Lung microvascular endothelial cell (primary cell): ENCODE data around the gene TMEM255B. TPM values are rescaled to one million over a fixed set of nuclear protein-coding genes. Genes with fewer than 3 reads are reported as not detected.
"Not testable (repeated sequence)": the region's sequence is repeated elsewhere in the genome, so short reads cannot be mapped to it uniquely, and the experiment has no call there.

Experiments
- DNase-seq, 2 donors: peaks; one replicate each; pipeline versions ENCODE4 v3.0.0 to v3.0.0-alpha.2; 2010; ENCODE audit warnings: low read depth in 2 of 2
- total RNA-seq: library from RNA; depleted of rRNA; stranded (reverse); fragments of >200 nt; gene quantifications from 2 replicates; pipeline ENCODE4 v1.2.1, GENCODE V29; 2014

The TMEM255B gene
- total RNA-seq, 1 donor from 2014 or later = 55.8 TPM

DNA sequence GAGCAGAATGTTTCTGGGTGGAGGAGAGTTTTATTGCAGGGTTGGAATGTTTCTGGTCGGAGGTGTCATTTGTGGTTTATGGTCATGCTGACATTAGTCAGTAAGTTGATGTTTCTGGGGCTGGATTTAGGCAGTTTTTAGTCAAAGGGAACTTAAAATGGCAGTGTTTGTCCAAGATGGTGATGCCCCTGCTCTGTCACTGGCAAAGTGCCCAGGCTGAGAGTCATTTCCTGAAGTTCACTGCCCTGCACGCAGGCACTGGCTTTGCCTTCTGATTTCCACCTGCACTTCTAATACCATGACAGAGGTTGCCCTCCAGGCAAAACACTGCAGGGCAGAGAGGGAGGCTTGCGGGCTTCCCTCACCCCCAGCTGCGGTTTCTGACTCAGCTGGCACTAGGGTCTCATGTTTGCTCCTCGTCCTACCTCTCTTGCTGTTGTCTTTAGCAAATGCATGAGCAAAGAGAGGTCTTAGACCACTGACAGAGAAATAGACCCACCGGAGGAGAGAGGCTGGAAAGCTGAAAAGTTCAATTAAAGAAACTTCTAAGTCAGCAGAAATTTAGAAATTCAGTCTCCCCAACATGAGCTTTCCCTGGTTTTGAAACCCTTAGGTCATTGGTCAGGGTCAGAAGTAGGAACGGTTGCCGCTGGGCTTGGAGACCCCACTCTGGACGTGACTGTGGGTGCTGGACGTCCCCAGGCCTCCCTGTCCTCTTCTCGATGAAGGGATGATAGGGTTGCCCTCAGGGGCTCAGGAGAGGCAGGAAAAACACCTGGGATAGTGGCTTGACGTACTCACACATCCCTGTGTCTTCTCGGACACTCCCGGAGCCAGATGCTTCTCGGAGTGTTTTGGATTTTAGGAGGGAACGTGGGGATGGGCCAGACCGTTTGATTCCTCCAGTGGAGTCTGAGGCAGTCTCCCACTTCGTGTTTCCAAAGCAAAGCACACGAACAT, 26.3 kb downstream of the TMEM255B start:
- DNase-seq = peak; percentile 83

- peak; percentile 51 to 85 for DNase-seq
These were observed 27.3 kb downstream of the TMEM255B start for GRCh38 chr13:113786262-113786841.

DNA sequence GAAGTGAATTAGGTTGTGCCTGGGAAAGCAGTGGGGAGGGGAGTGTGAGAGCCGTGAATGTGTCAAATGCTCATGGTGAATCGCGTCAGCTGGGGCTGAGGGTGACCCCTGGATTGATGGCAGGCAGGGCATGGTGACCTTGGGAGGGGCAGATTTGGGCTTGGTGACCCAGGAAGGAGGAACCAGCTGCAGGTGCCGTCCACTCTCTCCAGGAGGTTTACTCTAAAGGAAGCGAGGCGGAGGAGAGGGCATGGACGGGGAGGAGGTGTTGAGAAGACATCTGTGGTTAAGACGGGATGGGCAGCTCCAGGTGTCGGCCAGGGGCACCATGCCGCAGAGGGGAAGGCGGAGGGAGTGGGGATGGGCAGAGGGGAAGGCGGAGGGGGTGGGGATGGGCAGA, 28.7 kb downstream of the TMEM255B start:
- no peak for DNase-seq

GRCh38 chr13:113788413-113789135, 29.5 kb downstream of the TMEM255B start:
- DNase-seq = no peak

DNA sequence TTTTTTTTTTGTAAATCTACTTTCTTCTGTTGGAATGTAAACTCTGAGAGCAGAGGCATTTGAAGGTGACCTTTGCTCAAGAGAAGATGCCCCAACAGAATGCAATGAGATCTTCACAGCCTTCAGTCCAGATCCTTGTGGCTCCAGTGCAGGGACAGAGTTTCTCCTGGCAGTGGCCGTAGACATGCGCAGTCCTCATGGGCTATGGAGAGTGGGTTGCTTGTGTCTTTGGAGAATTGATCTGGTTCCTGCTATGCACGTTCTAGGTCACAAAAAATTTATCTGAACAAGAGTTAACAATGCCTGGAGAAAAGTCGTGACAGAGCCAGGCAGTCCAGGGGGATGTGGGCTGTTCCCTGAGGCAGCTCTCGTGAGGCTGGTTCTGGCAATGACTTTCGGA, 30.1 kb downstream of the TMEM255B start:
- DNase-seq = no peak

GRCh38 chr13:113789931-113790330, 30.9 kb downstream of the TMEM255B start:
- not testable (repeated sequence) for DNase-seq

- DNase-seq = no peak
These were observed 32.2 kb downstream of the TMEM255B start for GRCh38 chr13:113791226-113791625.

- no peak for DNase-seq
These were observed 32.7 kb downstream of the TMEM255B start for GRCh38 chr13:113791761-113792160.

GRCh38 chr13:113792236-113792770, 33.3 kb downstream of the TMEM255B start:
- no peak for DNase-seq

DNA sequence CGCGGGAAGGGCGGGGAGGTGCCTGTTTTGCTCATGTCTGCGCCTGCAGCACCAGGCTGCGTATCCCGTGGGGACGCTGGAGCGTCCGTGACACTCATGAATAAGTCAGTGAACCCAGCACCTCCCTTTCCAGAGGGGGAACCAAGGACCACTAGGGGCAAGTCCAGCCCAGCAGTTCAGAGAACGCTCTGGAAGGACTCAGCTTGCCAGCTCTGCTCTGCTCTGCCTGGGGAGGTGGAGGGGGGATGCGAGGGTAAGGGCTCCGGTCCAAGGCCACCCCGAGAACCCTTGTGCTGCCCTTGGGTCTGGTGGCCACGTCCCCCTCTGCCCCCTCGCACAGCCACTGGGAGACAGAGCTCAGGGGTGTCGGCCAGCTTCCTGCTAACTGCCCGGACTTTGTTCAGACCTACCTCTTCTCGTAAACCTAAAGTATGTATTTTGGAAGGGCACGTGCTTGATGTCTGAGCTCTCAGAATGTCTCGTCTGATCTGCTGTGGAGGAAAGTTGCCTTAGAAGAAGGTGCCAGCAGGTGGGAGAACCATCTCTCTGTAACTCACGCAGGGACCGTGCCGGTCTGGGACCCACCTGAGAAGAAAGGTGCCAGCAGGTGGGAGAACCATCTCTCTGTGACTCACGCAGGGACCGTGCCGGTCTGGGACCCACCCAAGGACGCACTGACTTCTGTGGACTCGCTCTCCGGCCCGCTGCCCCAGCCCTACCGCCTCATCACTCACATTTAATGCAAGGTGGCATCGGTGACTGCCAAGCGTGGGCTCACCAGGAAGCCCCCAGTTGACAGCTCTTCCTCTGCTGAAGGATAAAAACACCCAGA, 34.1 kb downstream of the TMEM255B start:
- DNase-seq = no peak

DNA sequence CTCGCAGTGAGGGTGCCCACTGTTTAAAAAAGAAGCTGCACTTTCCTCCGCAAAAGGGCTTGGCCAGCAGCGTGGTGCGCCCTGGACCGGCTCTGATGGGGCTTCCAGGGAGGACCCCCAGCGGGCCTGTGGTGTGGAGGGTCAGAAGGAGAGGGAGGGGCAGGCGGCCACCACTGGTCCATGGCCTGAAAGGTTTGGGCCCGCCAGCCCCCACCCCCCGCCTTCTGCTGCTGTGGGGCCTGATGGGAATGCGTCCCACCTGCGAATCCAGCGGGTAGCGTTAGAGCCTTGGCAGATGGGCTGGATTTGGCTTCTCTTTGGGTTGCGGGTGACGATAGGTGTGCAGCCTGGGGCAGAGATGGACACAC, 34.7 kb downstream of the TMEM255B start:
- no peak for DNase-seq

DNA sequence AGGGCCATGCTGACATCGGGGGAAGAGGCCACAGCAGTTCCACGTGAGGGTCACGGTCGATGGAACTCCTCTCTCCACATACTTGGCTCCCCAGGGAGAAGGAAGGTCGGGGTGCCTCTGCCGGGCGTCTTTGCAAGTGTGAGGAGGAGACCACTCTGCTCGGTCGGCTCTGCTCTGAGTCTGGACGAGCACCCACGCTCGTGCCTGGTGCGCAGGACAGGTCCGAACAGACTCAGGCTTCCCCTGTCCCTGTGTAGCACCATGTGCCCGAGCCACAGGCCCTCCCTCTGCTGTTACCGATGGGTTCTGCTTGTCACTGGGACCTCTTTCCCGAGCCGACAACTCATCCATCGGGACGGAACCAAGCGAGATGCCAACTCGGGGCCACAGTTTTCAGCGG, 35.1 kb downstream of the TMEM255B start:
- no peak for DNase-seq

- no peak for DNase-seq
These were observed 35.7 kb downstream of the TMEM255B start for GRCh38 chr13:113794764-113795173.

- not testable (repeated sequence) for DNase-seq
These were observed 36.3 kb downstream of the TMEM255B start for GRCh38 chr13:113795362-113795761.

DNA sequence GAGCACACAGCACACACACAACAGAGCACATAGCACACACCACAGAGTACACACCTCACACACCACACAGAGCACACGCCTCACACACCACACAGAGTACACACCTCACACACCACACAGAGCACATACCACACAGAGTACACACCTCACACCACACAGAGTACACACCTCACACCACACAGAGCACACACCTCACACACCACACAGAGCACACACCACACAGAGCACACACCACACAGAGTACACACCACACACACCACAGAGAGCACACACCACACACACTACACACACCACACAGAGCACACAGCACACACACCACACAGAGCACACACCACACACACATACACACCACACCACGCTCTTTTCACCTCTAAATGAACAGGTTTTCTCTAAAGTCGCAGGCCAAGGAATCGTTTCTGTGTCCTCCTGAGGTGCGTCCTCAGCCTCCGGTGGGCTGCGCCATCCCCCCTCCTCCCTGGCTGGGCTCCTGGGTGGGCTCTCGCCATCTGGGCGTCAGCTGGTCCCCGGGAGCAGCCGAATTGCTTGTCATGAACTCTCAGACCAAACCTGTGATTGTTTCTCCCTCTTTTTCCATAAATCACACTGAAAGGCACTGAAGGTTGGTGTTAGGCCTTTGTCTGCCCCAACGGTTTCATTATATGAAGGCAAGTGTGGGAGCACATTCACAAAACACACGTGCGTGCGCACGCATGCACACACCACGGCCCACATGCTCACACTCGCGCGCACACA, 37.4 kb downstream of the TMEM255B start:
- no peak for DNase-seq

DNA sequence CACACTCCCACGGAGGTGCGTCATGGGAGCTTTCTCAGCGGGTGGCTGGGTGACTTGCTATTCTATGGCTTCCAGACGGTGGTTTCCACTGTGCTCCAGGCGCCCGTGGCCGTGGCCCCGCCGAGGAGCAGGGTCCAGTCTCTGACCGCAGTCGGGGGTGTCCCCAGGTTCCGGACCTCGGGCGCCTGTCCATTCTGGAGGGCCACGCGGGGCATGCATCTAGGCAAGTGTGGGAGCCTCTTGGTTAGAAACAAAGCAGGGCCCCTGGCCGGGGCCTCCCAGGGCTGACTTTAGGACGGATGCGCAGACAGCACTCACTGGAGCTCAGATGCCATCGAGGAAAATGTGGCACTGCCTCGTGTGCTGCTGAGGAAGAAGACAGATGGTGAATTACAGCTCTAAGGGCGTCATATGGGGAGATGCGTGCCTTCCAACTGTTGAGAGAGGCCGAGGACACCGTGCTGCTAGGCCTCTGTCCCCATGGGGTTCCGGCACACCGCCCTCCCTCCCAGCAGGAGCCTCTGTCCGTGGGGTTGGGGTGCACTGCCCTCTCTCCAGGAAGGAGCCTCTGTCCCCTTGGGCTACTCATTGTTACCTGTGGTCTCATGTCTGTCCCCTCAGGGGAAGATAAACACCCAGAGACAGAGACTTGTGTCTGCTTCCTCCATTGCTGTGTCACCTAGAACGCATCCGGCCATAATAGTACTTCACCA, 38.1 kb downstream of the TMEM255B start:
- DNase-seq = no peak

DNA sequence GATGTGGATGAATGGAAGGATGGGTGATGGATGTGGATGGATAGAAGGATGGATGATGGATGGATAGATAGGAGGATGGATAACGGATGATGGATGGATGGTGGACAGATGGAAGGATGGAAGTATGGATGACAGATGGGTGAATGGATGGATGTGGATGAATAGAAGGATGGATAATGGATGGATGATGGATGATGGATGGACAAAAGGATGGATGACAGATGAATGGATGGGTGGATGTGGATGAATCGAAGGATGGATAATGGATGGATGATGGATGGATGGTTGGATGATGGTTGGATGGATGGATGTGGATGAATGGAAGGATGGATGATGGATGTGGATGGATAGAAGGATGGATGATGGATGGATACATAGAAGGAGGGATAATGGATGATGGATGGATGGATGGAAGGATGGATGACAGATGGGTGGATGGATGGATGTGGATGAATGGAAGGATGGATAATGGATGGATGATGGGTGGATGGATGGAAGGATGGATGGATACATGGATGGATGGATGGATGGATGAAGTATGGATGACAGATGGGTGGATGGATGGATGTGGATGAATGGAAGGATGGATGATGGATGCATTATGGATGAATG, 39.3 kb downstream of the TMEM255B start:
- DNase-seq = no peak

DNA sequence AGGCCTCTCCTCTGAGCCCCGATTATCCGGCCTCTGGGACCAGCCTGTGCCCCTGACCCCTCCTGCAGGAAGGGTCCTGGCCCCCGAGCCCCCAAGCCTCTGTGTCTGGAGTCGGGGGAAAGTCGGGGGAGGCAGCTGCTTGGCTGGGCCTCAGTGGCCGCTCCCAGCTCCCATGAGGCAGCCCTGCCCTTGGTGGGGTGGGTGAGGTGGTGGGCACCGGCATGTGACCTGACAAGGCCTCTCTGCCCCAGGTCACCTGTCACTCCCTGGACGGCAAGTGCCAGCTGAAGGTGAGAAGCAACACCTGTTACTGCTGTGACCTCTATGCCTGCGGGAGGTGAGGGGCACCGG, 41.5 kb downstream of the TMEM255B start:
- DNase-seq = no peak

- no peak for DNase-seq
These were observed 42.4 kb downstream of the TMEM255B start for GRCh38 chr13:113801289-113801961.
